K562 (cell line): ENCODE data around the gene THUMPD2. TPM values are rescaled to one million over a fixed set of nuclear protein-coding genes. Genes with fewer than 3 reads are reported as not detected.
A peak's percentile ranks its signal among the peaks of the same experiment; 100 is the strongest.

Experiments used
- ATAC-seq: fragments of 200-7000 bp; cut with Tn5 transposase; 3 replicates; pipeline ENCODE4 v1.9.1; 2020; ENCODE audit warnings: moderate library complexity
- BruUV-seq: library from RNA; stranded (reverse); fragments of 400-500 nt; replicated peaks from 2 replicates; lab custom pipeline; 2021; lab: Mats Ljungman, UMichigan
- CTCF ChIA-PET: fragments of 300-600 bp; formaldehyde crosslinking; extraction: SDS; loops from one replicate; lab custom pipeline; 2021; ENCODE audit warnings: low intra/inter-chr PET ratio; lab: Yijun Ruan, JAX
- POLR2A ChIA-PET: fragments of 300-600, 350-650 bp; sonication (Branson Sonifier 250); formaldehyde crosslinking; extraction: SDS; loops from one replicate; lab custom pipeline; 2021; ENCODE audit warnings: antibody characterized with exemption, inconsistent platforms; lab: Yijun Ruan, JAX
- DNase-seq, 4 experiments: peaks; one replicate each; pipeline versions ENCODE4 v3.0.0 to v3.0.0-alpha.2; 2011 to 2018; ENCODE audit warnings: low spot score in 3 of 4, mixed read lengths in 3 of 4; ENCODE audit errors: extremely low read depth in 1 of 4
- FAIRE-seq: peaks from 2 replicates; lab custom pipeline; 2011; peaks lifted over from hg19 to GRCh38; lab: Jason Lieb, UNC
- H2AFZ ChIP-seq: 2 replicates; pipeline ENCODE4 v1.6.0; 2011; ENCODE audit warnings: low read depth, low read length, control low read depth, inconsistent platforms
- H3K27ac ChIP-seq: fragments of 200-600 bp; 3 replicates; pipeline ENCODE4 v1.8.0; 2011; ENCODE audit warnings: low read depth, mild to moderate bottlenecking, control low read depth, inconsistent platforms, low read length, moderate library complexity, mixed read lengths; ENCODE audit errors: extremely low read depth
- H3K27me3 ChIP-seq, 2 experiments: fragments of 300-600 bp in 1 of 2; 2 replicates in 1 of 2; 3 replicates in 1 of 2; pipeline versions ENCODE4 v1.6.0 to v1.8.0; 2011; ENCODE audit warnings: inconsistent platforms in 2 of 2, low read length in 2 of 2, mild to moderate bottlenecking in 1 of 2, mixed read lengths in 1 of 2, moderate library complexity in 1 of 2; ENCODE audit not compliant: control insufficient read depth in 2 of 2, insufficient read depth in 2 of 2
- H3K36me3 ChIP-seq: fragments of 300-600 bp; 3 replicates; pipeline ENCODE4 v1.8.0; 2011; ENCODE audit warnings: mild to moderate bottlenecking, low read length, inconsistent platforms; ENCODE audit not compliant: control insufficient read depth, insufficient read depth
- H3K4me1 ChIP-seq, 2 experiments: fragments of 200-600 bp in 1 of 2; replicated peaks in 1 of 2; 2 replicates in 1 of 2; 3 replicates in 1 of 2; pipeline versions ENCODE4 v1.5.1 to v1.8.0; 2011; ENCODE audit warnings: inconsistent platforms in 2 of 2, low read length in 2 of 2, mild to moderate bottlenecking in 1 of 2, mixed read lengths in 1 of 2, moderate library complexity in 1 of 2; ENCODE audit not compliant: control insufficient read depth in 2 of 2, insufficient read depth in 2 of 2
- H3K4me2 ChIP-seq: 2 replicates; pipeline ENCODE4 v1.6.1; 2011; ENCODE audit warnings: low read length, control low read depth, inconsistent platforms, mixed read lengths; ENCODE audit not compliant: insufficient read depth
- H3K4me3 ChIP-seq: fragments of 200-600 bp; sonication (generic), shearing (Covaris generic); 2 replicates; pipeline ENCODE4 v1.5.1; 2016; ENCODE audit warnings: control low read depth, inconsistent platforms
- H3K79me2 ChIP-seq: fragments of 200-600 bp; 3 replicates; pipeline ENCODE4 v1.8.0; 2011; ENCODE audit warnings: low read length, inconsistent platforms; ENCODE audit not compliant: control insufficient read depth, insufficient read depth
- H3K9ac ChIP-seq, 2 experiments: 2 replicates each; pipeline versions ENCODE4 v1.6.0 to v1.6.1; 2011; ENCODE audit warnings: low read depth in 2 of 2, low read length in 2 of 2, control low read depth in 1 of 2, inconsistent platforms in 1 of 2, mild to moderate bottlenecking in 1 of 2, mixed read lengths in 1 of 2; ENCODE audit not compliant: insufficient read depth in 1 of 2
- H3K9me1 ChIP-seq: one replicate; pipeline ENCODE4 v1.6.0; 2011; ENCODE audit warnings: inconsistent platforms, mild to moderate bottlenecking, low read length, moderate library complexity; ENCODE audit not compliant: control insufficient read depth, insufficient read depth
- H3K9me3 ChIP-seq: replicated peaks from 2 replicates; pipeline ENCODE4 v1.5.1; 2011; ENCODE audit warnings: low read depth, low read length, inconsistent platforms; ENCODE audit not compliant: control insufficient read depth, insufficient read depth
- H4K20me1 ChIP-seq: replicated peaks from 2 replicates; pipeline ENCODE4 v1.6.1; 2011; ENCODE audit warnings: low read length, inconsistent platforms, mixed read lengths; ENCODE audit not compliant: control insufficient read depth, insufficient read depth
- BMI1 ChIP-seq: fragments of 150-350 bp; IDR thresholded peaks from 2 replicates; pipeline ENCODE4 v1.6.1; 2014; ENCODE audit warnings: low read length
- NFIC ChIP-seq: fragments of 450-650 bp; IDR thresholded peaks from 2 replicates; pipeline ENCODE4 v1.6.1; 2017; ENCODE audit warnings: mild to moderate bottlenecking, inconsistent platforms
- POLR2AphosphoS2 ChIP-seq: IDR thresholded peaks from 2 replicates; pipeline ENCODE4 v1.6.1; 2012; ENCODE audit warnings: low read length, improper control_type of control experiment
- TRIM25 ChIP-seq: fragments of 450-650 bp; IDR thresholded peaks from 2 replicates; pipeline ENCODE4 v1.7.0; 2016; ENCODE audit warnings: borderline replicate concordance
- XRCC4 ChIP-seq: IDR thresholded peaks from one replicate; pipeline ENCODE4 v1.6.1; 2011; ENCODE audit not compliant: insufficient read depth, insufficient read length; ENCODE audit errors: extremely low read depth
- YY1 ChIP-seq, 3 experiments: IDR thresholded peaks; 2 replicates each; pipeline ENCODE4 v1.6.1; 2011; ENCODE audit warnings: low read length in 2 of 3, mild to moderate bottlenecking in 2 of 3, moderate library complexity in 2 of 3, borderline replicate concordance in 1 of 3, control low read depth in 1 of 3, low read depth in 1 of 3; ENCODE audit not compliant: insufficient read depth in 3 of 3, insufficient replicate concordance in 2 of 3, control insufficient read depth in 1 of 3, insufficient read length in 1 of 3; ENCODE audit errors: extremely low read depth in 1 of 3
- WGBS: fragments of 100-300 bp; shearing (Covaris generic); methylation state at CpG from one replicate; pipeline ENCODE4 v1.1.6; 2016; ENCODE audit warnings: low coverage, mixed read lengths; ENCODE audit not compliant: insufficient coverage; ENCODE audit errors: missing lambda C conversion rate; 5-methylcytosine and 5-hydroxymethylcytosine counted together
- in situ Hi-C: fragments of 300-500 bp; cut with MboI; formaldehyde crosslinking; loops from 4 replicates; pipeline ENCODE4 v1.15.0; 2018; ENCODE audit warnings: inconsistent platforms, mixed read lengths
- intact Hi-C: fragments of 100-400 bp; cut with micrococcal nuclease; formaldehyde crosslinking; loops from 2 replicates; pipeline ENCODE4 v1.14.2; 2022
- polyA plus RNA-seq, 8 experiments: library from polyadenylated mRNA; depleted of rRNA in 4 of 8; stranded (reverse) in 5 of 8; unstranded in 3 of 8; fragments of >200 nt; fragmentation: Nextera tagmentation in 2 of 8; fragmentation: Illumina TruSeq in 1 of 8; extraction: Ambion mirVana in 2 of 8; extraction: Trizol in 1 of 8; gene quantifications; 2 replicates each; pipeline versions ENCODE4 v1.2.1 to v1.2.3, GENCODE V29; 2011 to 2014; ENCODE audit warnings: inconsistent platforms in 1 of 8, missing spikeins in 1 of 8
- total RNA-seq, 7 experiments: library from RNA; depleted of rRNA in 6 of 7; stranded (reverse); fragments of >200 nt in 6 of 7; fragmentation: Illumina TruSeq in 2 of 7; extraction: Trizol in 2 of 7; gene quantifications; 2 replicates each; pipeline versions ENCODE4 v1.2.1 to v1.2.3, GENCODE V29; 2011 to 2021; ENCODE audit warnings: low replicate concordance in 1 of 7

Gene THUMPD2
- total and polyA plus RNA-seq, 9 of the 15 experiments (the other 6 are each of a cell fraction or from before 2014, with no cell fraction given): 9.6 to 40.4 (median 24.0) TPM

GRCh38 chr2:39733070-39733674 is 45.9 kb downstream of the THUMPD2 start (continued):
- TF ChIP-seq YY1 (IDR thresholded peaks at IDR 0.05; ENCODE audit: borderline replicate concordance in 1 of 3, control insufficient read depth in 1 of 3, extremely low read depth in 1 of 3, insufficient read depth in 3 of 3, insufficient read length in 1 of 3, insufficient replicate concordance in 2 of 3, low read depth in 1 of 3, low read length in 2 of 3) (no peak), TRIM25 (no peak)

GRCh38 chr2:39732482-39732881 is 46.6 kb downstream of the THUMPD2 start:
- in situ Hi-C loops (no loop called here), intact Hi-C loops (loop anchor here (5.0 kb wide), 1 partner anchor 295 kb away; the partner anchor contains the start of gene MAP4K3)
- Histone ChIP-seq H2AFZ (no peak overlapping the region), H3K4me1 (no peaks in the 10 kb centered on the region), H3K27ac (no peak overlapping the region), H3K9me1 (no peaks in the 10 kb centered on the region), H3K9me3 (no peaks in the 10 kb centered on the region), H3K36me3 (peaks cover 44% of the 10 kb centered on the region), H3K9ac (no peak overlapping the region), H3K4me3 (no peak overlapping the region), H4K20me1 (peaks cover 2% of the 10 kb centered on the region; the same call in 1 of the 2 replicates), H3K4me2 (no peak overlapping the region), H3K27me3 (no peaks in the 10 kb centered on the region), H3K79me2 (peaks cover 8% of the 10 kb centered on the region; the same call in 2 of the 3 replicates)
- DNase-seq (no peak), FAIRE-seq (no peak), ATAC-seq (peak; percentile 19; the same call in 2 of the 3 replicates)
- no TSS peak for BruUV-seq
- ChIA-PET CTCF (no interaction called here), POLR2A (interaction anchor here (0.6 kb wide), 1 partner anchor 122 kb away, joined by 3 read pairs; no protein-coding TSS in a partner anchor)
- TF ChIP-seq BMI1 (no peak), XRCC4 (no peak), POLR2AphosphoS2 (peak; percentile 68; the same call in 1 of the 2 replicates), NFIC (peak; percentile 32)
- WGBS: 90% methylated on average over 1 of the region's 1 CpG
